HepG2 (cell line): ENCODE measurements around the gene NFE2L1. TPM values are rescaled to one million over a fixed set of nuclear protein-coding genes. Genes with fewer than 3 reads are reported as not detected.
A peak's percentile ranks its signal among the peaks of the same experiment; 100 is the strongest.

Experiments
- ATF7 ChIP-seq, 2 experiments: fragments of 450-650 bp in 1 of 2; sonication (generic) in 1 of 2; formaldehyde crosslinking in 1 of 2; IDR thresholded peaks; 2 replicates each; pipeline versions ENCODE4 v1.4.0 to v1.6.1; 2016 to 2020; ENCODE audit warnings: antibody characterized with exemption in 1 of 2, mild to moderate bottlenecking in 1 of 2, missing genetic modification reagents in 1 of 2
- BCLAF1 ChIP-seq: fragments of 450-650 bp; IDR thresholded peaks from 2 replicates; pipeline ENCODE4 v1.6.1; 2017; ENCODE audit warnings: mild to moderate bottlenecking
- CREBL2 ChIP-seq: sonication (generic); formaldehyde crosslinking; IDR thresholded peaks from 2 replicates; pipeline ENCODE4 v1.8.1; 2023; ENCODE audit warnings: missing genetic modification reagents, mild to moderate bottlenecking, borderline replicate concordance
- DPF2 ChIP-seq: sonication (generic); formaldehyde crosslinking; IDR thresholded peaks from 2 replicates; pipeline ENCODE4 v1.4.0; 2020; ENCODE audit warnings: mild to moderate bottlenecking, low read depth, missing genetic modification reagents, borderline replicate concordance
- GABPA ChIP-seq, 2 experiments: IDR thresholded peaks; 2 replicates each; pipeline ENCODE4 v1.6.1; 2011 to 2016; ENCODE audit warnings: low read depth in 2 of 2, low read length in 1 of 2, missing biosample characterization in 1 of 2, missing genetic modification characterization in 1 of 2
- KDM6A ChIP-seq: IDR thresholded peaks from 2 replicates; pipeline ENCODE4 v1.6.1; 2016; ENCODE audit warnings: low read depth
- LBX2 ChIP-seq: sonication (generic); formaldehyde crosslinking; IDR thresholded peaks from 2 replicates; pipeline ENCODE4 v1.5.0; 2020; ENCODE audit warnings: missing genetic modification reagents, mild to moderate bottlenecking, borderline replicate concordance
- NR2C2 ChIP-seq: sonication (generic); formaldehyde crosslinking; IDR thresholded peaks from 2 replicates; pipeline ENCODE4 v1.4.0; 2020; ENCODE audit warnings: missing genetic modification reagents, mild to moderate bottlenecking, moderate library complexity, borderline replicate concordance
- PHF5A ChIP-seq: IDR thresholded peaks from one replicate; pipeline ENCODE4 v1.6.1; 2018; ENCODE audit warnings: low read depth, missing genetic modification reagents; ENCODE audit not compliant: unreplicated experiment
- PRPF4 ChIP-seq: fragments of 200-400 bp; formaldehyde crosslinking; IDR thresholded peaks from 2 replicates; pipeline ENCODE4 v1.6.1; 2016; ENCODE audit warnings: low read length, low read depth; ENCODE audit not compliant: poor library complexity, severe bottlenecking
- SAP130 ChIP-seq: IDR thresholded peaks from 2 replicates; pipeline ENCODE4 v1.6.1; 2016; ENCODE audit warnings: low read depth
- TERF1 ChIP-seq: sonication (generic); formaldehyde crosslinking; IDR thresholded peaks from 2 replicates; pipeline ENCODE4 v1.8.0; 2022; ENCODE audit warnings: mild to moderate bottlenecking, missing genetic modification reagents, moderate library complexity
- ZFP62 ChIP-seq: sonication (generic); formaldehyde crosslinking; IDR thresholded peaks from 2 replicates; pipeline ENCODE4 v1.4.0; 2020; ENCODE audit warnings: missing genetic modification reagents
- ZFX ChIP-seq: sonication (generic); formaldehyde crosslinking; IDR thresholded peaks from 2 replicates; pipeline ENCODE4 v1.4.0; 2020; ENCODE audit warnings: mild to moderate bottlenecking, low read depth, missing genetic modification reagents, moderate library complexity
- ZNF280B ChIP-seq: sonication (generic); formaldehyde crosslinking; IDR thresholded peaks from 2 replicates; pipeline ENCODE4 v1.5.0; 2020; ENCODE audit warnings: missing genetic modification reagents, mild to moderate bottlenecking, borderline replicate concordance
- ZNF512 ChIP-seq: sonication (generic); formaldehyde crosslinking; IDR thresholded peaks from 2 replicates; pipeline ENCODE4 v1.4.0; 2020; ENCODE audit warnings: mild to moderate bottlenecking, missing genetic modification reagents
- ZNF558 ChIP-seq: sonication (generic); formaldehyde crosslinking; IDR thresholded peaks from 2 replicates; pipeline ENCODE4 v1.9.0; 2022; ENCODE audit warnings: mild to moderate bottlenecking, missing genetic modification reagents, borderline replicate concordance
- ZNF577 ChIP-seq: sonication (generic); formaldehyde crosslinking; IDR thresholded peaks from 2 replicates; pipeline ENCODE4 v1.4.0; 2020; ENCODE audit warnings: mild to moderate bottlenecking, low read depth, missing genetic modification reagents, borderline replicate concordance
- ZNF850 ChIP-seq: sonication (generic); formaldehyde crosslinking; conservative IDR thresholded peaks from 2 replicates; pipeline ENCODE4 v1.9.0; 2021; ENCODE audit warnings: mild to moderate bottlenecking, missing genetic modification reagents
- ZNF883 ChIP-seq: sonication (generic); formaldehyde crosslinking; IDR thresholded peaks from 2 replicates; pipeline ENCODE4 v1.5.1; 2020; ENCODE audit warnings: mild to moderate bottlenecking, missing genetic modification reagents; ENCODE audit errors: not compliant biosample characterization
- polyA plus RNA-seq, 8 experiments: library from polyadenylated mRNA; depleted of rRNA in 3 of 8; stranded (reverse) in 7 of 8; unstranded in 1 of 8; fragments of >200 nt; fragmentation: Illumina TruSeq in 4 of 8; extraction: Trizol in 4 of 8; gene quantifications; 2 replicates each; pipeline versions ENCODE4 v1.2.1 to v1.2.3, GENCODE V29; 2011 to 2016; ENCODE audit warnings: low read depth in 4 of 8, missing spikeins in 1 of 8, mixed read lengths in 1 of 8; ENCODE audit not compliant: insufficient read depth in 1 of 8
- total RNA-seq, 5 experiments: library from RNA; depleted of rRNA; stranded (reverse); fragments of >200 nt; fragmentation: Illumina TruSeq; extraction: Trizol; gene quantifications; 2 replicates each; pipeline ENCODE4 v1.2.3, GENCODE V29; 2016; ENCODE audit warnings: low read depth in 1 of 5

Gene NFE2L1
- total and polyA plus RNA-seq, 2 of the 13 experiments (the other 11 are each of a cell fraction or from before 2014, with no cell fraction given): 67.0 to 234 TPM

GRCh38 chr17:48052956-48053757, 5.0 kb downstream of the NFE2L1 start (continued):
- TF ChIP-seq GABPA (IDR thresholded peaks at IDR 0.05; ENCODE audit: low read depth, low read length) (no peak), GABPA (CRISPR knock-in tag; IDR thresholded peaks at IDR 0.05; ENCODE audit: low read depth) (no peak), PHF5A (CRISPR knock-in tag) (no peak), ZNF512 (no peak), ZNF850 (CRISPR knock-in tag) (no peak), KDM6A (CRISPR knock-in tag) (no peak), ZNF883 (CRISPR knock-in tag) (no peak), ZFP62 (no peak), LBX2 (no peak), PRPF4 (no peak), CREBL2 (CRISPR knock-in tag) (no peak), ZNF577 (CRISPR knock-in tag) (no peak), ZFX (CRISPR knock-in tag) (peak; percentile 56; the same call in 1 of the 2 replicates), ZNF558 (CRISPR knock-in tag) (0 out of 2 replicates have a peak, but pooled peaks have one; percentile 2), DPF2 (CRISPR knock-in tag) (no peak), ZNF280B (CRISPR knock-in tag) (no peak), ATF7 (IDR thresholded peaks at IDR 0.05) (no peak), ATF7 (CRISPR knock-in tag; IDR thresholded peaks at IDR 0.05) (no peak), BCLAF1 (no peak), SAP130 (CRISPR knock-in tag) (peak; percentile 80), TERF1 (CRISPR knock-in tag) (no peak), NR2C2 (CRISPR knock-in tag) (no peak)
